ENCODE data around the gene TMEM178A. TPM values are rescaled to one million over a fixed set of nuclear protein-coding genes. Genes with fewer than 3 reads are reported as not detected.
"Not testable (repeated sequence)": the region's sequence is repeated elsewhere in the genome, so short reads cannot be mapped to it uniquely, and the experiment has no call there.

The TMEM178A gene
- total RNA-seq, 4 donors from 2014 or later: 1.6 to 7.5 (median 4.6) TPM

- Histone ChIP-seq H3K36me3 (no peaks in the 10 kb centered on the region), H3K9me3 (no peaks in the 10 kb centered on the region), H3K4me3 (no peak overlapping the region), H3K27ac (no peak overlapping the region), H3K27me3 (no peaks in the 10 kb centered on the region), H3K4me1 (no peaks in the 10 kb centered on the region)
- in situ Hi-C loops (cut with MboI; ENCODE audit: low pct_ligation_motif_present in 1 of 4, low pct_unique_long_range_greater_than_20kb in 1 of 4, low sequenced_read_pairs in 3 of 4) (loop anchor here in 1 of 4 donors (25.0 kb wide), 1 partner anchor 362 kb away; no protein-coding TSS in a partner anchor), intact Hi-C loops (cut with DNase I; ENCODE audit: low total_unique reads) (no loop called here)
- no peak for TF ChIP-seq CTCF (IDR thresholded peaks at IDR 0.05)
- no peak for DNase-seq
- 84 to 100% methylated on average over 1 to 4 of the region's 4 CpGs for WGBS, 2 donors (ENCODE audit: low coverage in 1 of 2)
Observed at GRCh38 chr2:39724828-39725144, 59.1 kb downstream of the TMEM178A start.

GRCh38 chr2:39725401-39725800 is 59.7 kb downstream of the TMEM178A start:
- intact Hi-C loops (cut with DNase I; ENCODE audit: low total_unique reads): no loop called here
- Histone ChIP-seq H3K4me3 (no peak overlapping the region), H3K27me3 (no peaks in the 10 kb centered on the region), H3K9me3 (no peaks in the 10 kb centered on the region), H3K36me3 (no peaks in the 10 kb centered on the region), H3K27ac (no peak overlapping the region), H3K4me1 (no peaks in the 10 kb centered on the region)
- in situ Hi-C loops (cut with MboI; ENCODE audit: low pct_ligation_motif_present in 1 of 4, low pct_unique_long_range_greater_than_20kb in 1 of 4, low sequenced_read_pairs in 3 of 4): no loop called here
- no peak for DNase-seq
- TF ChIP-seq EP300 (IDR thresholded peaks at IDR 0.05; ENCODE audit: low read depth): no peak
- no peak for TF ChIP-seq POLR2AphosphoS5 (IDR thresholded peaks at IDR 0.05)
- TF ChIP-seq POLR2A (IDR thresholded peaks at IDR 0.05): no peak
- no peak for TF ChIP-seq CTCF (IDR thresholded peaks at IDR 0.05)
- WGBS, 2 donors (ENCODE audit: low coverage in 1 of 2): 93 to 95% methylated on average over 5 of the region's 5 CpGs

GRCh38 chr2:39728085-39728484 is 62.4 kb downstream of the TMEM178A start:
- intact Hi-C loops (cut with DNase I; ENCODE audit: low total_unique reads); H3K27me3 ChIP-seq; DNase-seq; H3K36me3 ChIP-seq; H3K9me3 ChIP-seq; H3K27ac ChIP-seq; in situ Hi-C loops (cut with MboI; ENCODE audit: low pct_ligation_motif_present in 1 of 4, low pct_unique_long_range_greater_than_20kb in 1 of 4, low sequenced_read_pairs in 3 of 4); H3K4me3 ChIP-seq; H3K4me1 ChIP-seq: not testable (repeated sequence)
- 79 to 85% methylated on average over 3 to 4 of the region's 4 CpGs for WGBS, 2 donors (ENCODE audit: low coverage in 1 of 2)

GRCh38 chr2:39728941-39729351 is 63.2 kb downstream of the TMEM178A start:
- Histone ChIP-seq H3K36me3 (peaks cover 0 to 5% (median 0%) of the 10 kb centered on the region in 4 donors), H3K27ac (no peak overlapping the region), H3K9me3 (no peaks in the 10 kb centered on the region), H3K27me3 (no peaks in the 10 kb centered on the region), H3K4me3 (no peak overlapping the region), H3K4me1 (no peaks in the 10 kb centered on the region)
- TF ChIP-seq POLR2A (IDR thresholded peaks at IDR 0.05) (no peak), CTCF (IDR thresholded peaks at IDR 0.05) (peak; percentile 51 to 67 (median 54)), POLR2AphosphoS5 (IDR thresholded peaks at IDR 0.05) (no peak)
- 54 to 61% methylated on average over 4 to 5 of the region's 5 CpGs for whole genome bisulfite sequencing, 2 donors (ENCODE audit: low coverage in 1 of 2)
- in situ Hi-C loops (cut with MboI; ENCODE audit: low pct_ligation_motif_present in 1 of 4, low pct_unique_long_range_greater_than_20kb in 1 of 4, low sequenced_read_pairs in 3 of 4) (no loop called here), intact Hi-C loops (cut with DNase I; ENCODE audit: low total_unique reads) (no loop called here)
- peak; percentile 18 for DNase-seq

GRCh38 chr2:39730276-39730675 is 64.6 kb downstream of the TMEM178A start:
- in situ Hi-C loops (cut with MboI; ENCODE audit: low pct_ligation_motif_present in 1 of 4, low pct_unique_long_range_greater_than_20kb in 1 of 4, low sequenced_read_pairs in 3 of 4): no loop called here
- no peak for DNase-seq
- H3K4me1 ChIP-seq: no peaks in the 10 kb centered on the region
- H3K4me3 ChIP-seq: no peak overlapping the region
- peaks cover 0 to 5% (median 0%) of the 10 kb centered on the region in 4 donors for H3K36me3 ChIP-seq
- H3K9me3 ChIP-seq: no peaks in the 10 kb centered on the region
- no peak for TF ChIP-seq POLR2AphosphoS5 (IDR thresholded peaks at IDR 0.05)
- TF ChIP-seq POLR2A (IDR thresholded peaks at IDR 0.05): no peak
- TF ChIP-seq CTCF (IDR thresholded peaks at IDR 0.05): no peak
- TF ChIP-seq EP300 (IDR thresholded peaks at IDR 0.05; ENCODE audit: low read depth): no peak
- intact Hi-C loops (cut with DNase I; ENCODE audit: low total_unique reads): no loop called here
- H3K27ac ChIP-seq: no peak overlapping the region
- H3K27me3 ChIP-seq: no peaks in the 10 kb centered on the region
- 60 to 65% methylated on average over 2 to 5 of the region's 5 CpGs for WGBS, 2 donors (ENCODE audit: low coverage in 1 of 2)

Measured in transverse colon (tissue), 4 donors.